ENCODE results near the gene SPATC1L.
"Not testable (repeated sequence)": the region's sequence is repeated elsewhere in the genome, so short reads cannot be mapped to it uniquely, and the experiment has no call there.

The SPATC1L gene

DNA sequence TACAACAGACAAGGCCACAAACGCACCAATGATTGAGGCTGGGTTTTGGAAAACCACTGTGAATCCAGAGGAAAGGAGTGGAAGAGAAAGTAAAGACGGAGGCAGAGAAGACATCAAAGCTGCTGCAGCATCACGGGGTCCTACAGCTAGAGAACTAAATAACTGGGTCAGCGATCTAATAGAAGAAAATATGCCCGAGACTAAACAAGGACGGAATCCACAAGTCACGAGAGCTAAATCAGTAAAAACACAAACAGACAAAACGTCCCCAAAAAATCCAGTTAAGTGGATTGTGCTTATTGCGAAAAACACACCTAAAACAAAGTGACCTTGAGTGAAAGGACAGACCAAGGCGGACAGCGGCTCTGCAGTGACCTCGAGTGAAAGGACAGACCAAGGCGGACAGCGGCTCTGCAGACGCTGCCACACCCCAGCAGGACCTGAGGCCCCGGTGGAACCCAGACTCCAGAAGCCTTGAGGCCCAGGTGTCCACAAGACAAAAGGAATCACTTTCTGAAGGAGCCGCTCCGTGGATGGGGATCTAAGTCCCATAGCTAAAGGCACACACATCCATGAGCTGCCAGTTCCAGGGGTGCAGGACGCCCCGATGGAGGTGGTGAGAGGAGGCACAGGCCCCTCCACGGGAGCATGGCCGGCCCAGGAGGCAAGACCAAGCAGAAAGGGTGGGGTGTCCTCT is 34.9 kb downstream of the SPATC1L start:
- no peak for DNase-seq

DNA sequence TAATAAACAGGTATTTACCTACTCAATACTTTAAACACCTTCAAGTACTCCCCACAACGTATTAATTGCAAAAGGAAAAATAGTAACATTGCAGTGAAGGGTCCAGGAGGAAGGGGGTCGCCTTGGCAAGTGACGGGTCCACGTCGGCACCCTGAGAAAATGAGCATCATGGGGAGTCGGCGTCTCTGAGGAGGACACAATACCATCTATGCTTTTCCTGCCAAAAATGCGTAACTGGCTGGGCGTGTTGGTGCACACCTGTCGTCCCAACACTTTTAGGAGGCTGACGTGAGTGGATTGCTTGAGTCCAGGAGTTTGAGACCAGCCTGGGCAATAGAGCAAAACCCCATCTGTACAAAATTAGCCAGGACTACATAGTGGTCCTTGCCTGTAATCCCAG is 36.2 kb downstream of the SPATC1L start:
- DNase-seq: no peak

DNA sequence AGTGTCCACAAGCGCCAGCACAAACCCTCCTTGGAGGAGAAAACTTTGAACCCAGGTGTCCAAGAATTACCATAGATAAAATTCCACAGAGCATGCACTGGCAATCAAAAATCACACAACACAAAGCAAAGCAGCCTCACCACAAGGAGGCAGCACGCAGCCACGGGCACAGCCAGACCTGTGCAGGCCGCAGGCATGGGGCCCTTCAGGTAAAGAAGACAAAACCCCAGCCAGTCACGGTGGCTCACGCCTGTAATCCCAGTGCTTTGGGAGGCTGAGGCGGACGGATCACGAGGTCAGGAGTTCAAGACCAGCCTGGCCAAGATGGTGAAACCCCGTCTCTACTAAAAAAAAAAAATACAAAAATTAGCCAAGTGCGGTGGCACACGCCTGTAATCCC is 36.8 kb downstream of the SPATC1L start:
- DNase-seq: not testable (repeated sequence)

DNA sequence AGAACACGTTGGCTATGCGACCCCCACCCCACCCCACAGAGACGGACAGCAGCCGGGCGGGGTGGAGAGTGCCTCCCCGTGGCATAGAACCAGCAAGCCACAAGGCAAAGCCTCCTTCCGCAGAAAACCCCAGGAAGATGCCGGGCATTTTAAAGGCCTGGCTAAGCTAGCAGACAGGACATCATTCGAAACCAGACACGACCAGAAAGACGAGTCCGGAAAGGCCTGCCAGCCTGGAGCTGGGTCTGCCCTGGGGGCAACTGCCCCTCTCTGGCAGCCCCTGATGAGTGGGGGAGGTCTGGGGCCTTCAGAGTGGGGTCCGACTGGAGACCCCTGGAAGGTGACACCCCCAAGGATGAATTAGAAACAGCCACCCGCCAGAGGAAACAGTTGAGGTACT is 37.4 kb downstream of the SPATC1L start:
- no peak for DNase-seq

DNA sequence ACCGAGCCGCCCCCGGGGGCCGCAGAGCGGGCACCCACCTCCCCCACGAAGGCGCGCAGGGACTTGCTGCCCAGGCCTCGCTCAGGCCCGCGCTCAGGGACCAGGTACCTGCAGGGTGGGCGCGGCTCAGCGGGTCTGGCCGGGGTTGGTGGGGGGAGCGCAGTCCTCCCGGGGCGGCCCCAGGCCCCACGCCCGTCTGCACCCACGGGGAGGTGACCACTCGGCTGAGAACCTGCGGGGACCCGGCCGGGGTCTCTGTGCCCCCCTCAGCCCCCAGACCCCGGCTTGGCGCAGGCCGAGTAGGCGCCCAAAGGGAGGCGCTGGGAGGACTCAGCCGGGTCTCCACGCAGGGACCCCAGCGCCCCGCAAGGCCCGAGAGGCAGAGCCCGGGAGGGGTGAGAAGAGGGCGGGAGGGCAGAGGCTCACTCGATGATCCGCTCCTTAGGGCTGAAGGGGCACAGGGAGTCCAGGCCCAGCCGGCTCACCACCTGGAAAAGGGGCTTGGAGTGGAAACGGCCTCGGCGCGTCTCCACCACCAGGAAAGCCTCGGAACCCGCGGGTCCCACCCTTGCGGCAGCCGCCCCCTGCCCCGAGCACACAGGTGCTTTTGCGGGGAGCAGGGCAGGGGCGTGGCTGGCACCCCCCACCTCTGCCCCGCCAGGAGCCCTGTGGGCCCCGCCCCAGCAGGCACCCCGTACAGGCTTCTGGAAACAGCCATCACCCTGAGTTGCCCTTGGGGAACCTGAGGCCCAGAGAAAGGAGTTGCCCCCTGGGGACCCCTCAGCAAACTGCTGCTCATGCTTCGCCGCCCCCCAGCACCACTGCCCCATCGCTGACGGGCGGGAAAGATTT is 38.2 kb downstream of the SPATC1L start:
- no peak for DNase-seq

DNA sequence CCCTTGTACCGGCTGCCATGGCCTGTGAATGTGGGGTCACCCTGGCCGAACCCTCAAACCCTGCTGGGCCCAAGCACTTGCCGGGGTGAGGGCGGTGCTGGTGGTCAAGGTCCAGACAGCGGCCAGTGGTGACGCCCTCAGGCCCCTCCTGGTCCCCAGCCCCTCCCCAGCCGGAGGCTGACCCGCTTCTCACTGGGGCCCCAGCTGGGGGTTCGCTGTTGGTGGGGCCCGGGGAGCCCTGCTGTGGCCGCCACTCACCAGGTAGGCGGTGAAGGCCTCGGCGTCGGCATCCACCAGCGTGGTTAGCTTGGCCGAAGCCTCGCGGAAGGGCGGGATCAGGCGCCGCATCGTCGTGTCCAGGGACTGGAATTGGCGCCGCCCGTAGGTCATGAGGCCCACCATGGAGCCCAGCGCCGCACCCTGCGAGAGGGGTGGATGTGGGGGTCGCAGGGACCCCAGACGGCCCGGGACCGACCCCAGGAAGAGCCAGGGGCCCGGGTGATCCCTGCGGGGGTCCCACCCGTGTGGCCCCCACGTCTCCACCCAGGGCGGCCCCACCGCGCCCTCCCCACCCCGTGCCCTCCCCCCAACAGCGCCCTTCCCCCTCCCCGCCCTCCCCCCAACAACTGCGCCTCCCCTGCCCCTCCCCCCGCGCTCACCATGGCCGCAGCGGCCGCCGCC is 39.0 kb downstream of the SPATC1L start:
- no peak for DNase-seq

DNA sequence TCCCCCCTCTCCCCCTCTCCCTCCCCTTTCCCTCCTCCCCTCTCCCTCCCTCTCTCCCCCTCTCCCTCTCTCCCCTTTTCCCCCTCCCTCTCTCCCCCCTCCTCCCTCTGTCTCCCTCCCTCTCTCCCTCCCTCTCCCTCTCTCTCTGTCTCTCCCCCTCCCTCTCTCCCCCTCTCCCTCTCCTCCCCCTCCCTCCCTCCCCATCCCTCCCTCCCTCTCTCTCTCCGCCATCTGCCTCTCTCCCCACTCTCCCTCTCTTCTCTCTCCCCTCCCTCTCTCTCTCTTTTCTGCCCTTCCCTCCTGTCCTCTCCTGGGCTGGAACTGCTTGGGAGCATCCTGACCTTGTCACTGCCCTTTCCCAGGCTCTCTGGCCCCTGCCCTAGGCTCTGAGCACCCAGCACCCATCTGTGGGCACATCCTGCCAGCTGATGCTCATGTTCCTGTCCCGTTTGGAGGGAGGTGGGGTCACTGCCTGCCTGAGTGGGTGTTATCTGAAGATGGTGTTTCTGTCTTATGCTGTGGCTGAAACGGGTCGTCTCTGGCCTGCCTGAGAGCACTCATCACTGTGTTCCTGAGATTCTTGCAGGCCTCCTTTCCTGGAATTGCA is 39.7 kb downstream of the SPATC1L start:
- DNase-seq: no peak

DNA sequence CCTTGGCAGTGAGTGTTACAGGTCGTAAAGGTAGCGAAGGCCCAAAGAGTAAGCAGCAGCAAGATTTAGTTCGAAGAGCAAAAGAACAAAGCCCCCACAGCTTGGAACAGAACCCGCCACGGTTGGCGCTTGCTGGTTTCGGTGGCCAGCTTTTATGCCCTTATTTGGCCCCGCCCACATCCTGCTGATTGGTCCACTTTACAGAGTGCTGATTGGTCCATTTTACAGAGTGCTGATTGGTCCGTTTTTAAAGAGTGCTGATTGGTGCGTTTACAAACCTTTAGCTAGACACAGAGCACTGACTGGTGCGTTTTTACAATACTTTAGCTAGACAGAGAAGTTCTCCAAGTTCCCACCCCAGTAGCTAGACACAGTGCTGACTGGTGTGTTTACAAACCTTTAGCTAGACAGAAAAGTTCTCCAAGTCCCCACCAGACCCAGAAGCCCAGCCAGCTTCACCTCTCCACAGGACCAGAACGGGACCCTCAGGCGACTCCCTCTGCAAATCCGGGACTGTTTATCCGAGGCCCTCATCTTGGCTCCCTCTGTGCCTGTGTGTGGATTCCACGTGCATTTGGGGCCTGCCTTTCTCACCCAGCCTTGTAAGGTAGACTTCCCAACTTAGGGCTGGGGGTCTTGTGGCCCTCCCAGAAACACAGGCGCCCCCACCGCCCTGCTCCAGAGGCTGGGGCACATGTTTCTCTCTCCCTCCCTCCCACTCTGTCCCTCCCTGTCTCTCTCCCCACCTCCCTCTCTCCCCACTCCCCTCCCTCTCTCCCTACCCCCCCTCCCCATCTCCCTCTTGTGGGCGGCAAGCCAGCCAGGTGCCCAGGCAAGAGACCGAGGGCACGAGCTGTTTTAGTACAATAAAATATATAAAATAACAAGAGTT is 41.4 kb downstream of the SPATC1L start:
- DNase-seq: no peak

DNA sequence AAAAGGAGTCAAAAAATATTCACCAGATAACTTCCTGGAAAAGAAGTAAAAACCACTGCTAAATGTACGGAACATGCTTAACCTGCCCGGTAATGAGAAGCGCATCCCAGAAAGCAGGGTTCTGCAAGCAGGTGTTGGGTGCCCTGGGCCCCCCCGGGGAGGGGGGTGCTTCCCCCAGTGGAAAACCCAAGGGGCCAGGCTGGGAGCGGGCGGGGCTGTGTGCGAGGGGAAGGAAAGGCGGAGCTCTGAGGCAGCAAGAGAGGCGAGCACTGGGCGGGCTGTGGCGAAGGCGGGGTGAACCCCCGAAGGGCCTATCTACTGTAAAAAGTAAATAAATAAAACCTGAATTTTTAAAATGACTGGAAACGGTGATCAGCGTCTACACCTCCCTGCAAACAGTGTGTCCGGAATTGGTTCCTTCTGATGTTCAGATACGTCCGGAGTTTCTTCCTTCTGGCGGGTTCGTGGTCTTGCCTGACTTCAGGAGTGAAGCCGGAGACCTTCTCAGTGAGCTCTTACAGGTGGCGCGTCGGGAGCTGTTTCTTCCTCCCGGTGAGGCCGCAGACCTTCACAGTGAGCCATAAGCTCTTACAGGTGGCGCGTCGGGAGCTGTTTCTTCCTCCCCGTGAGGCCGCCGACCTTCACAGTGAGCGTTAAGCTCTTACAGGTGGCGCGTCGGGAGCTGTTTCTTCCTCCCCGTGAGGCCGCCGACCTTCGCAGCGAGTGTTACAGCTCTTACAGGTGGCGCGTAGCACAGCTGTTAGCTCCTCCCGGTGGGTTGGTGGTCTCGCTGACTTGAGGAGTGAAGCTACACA is 42.3 kb downstream of the SPATC1L start:
- no peak for DNase-seq

DNA sequence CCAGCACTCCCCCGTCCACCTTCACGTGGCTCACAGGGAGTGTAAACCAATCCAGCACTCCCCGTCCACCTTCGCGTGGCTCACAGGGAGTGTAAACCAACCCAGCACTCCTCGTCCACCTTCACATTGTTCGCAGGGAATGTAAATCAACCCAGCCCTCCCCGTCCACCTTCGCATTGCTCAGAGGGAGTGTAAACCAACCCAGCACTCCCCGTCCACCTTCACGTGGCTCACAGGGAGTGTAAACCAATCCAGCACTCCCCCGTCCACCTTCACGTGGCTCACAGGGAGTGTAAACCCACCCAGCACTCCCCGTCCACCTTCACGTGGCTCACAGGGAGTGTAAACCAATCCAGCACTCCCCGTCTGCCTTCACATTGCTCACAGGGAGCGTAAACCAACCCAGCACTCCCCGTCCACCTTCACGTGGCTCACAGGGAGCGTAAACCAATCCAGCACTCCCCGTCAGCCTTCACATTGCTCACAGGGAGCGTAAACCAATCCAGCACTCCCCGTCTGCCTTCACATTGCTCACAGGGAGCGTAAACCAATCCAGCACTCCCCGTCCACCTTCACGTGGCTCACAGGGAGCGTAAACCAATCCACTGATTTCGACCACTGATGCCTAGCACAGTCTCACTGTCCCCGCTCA is 43.8 kb downstream of the SPATC1L start:
- DNase-seq: not testable (repeated sequence)

DNA sequence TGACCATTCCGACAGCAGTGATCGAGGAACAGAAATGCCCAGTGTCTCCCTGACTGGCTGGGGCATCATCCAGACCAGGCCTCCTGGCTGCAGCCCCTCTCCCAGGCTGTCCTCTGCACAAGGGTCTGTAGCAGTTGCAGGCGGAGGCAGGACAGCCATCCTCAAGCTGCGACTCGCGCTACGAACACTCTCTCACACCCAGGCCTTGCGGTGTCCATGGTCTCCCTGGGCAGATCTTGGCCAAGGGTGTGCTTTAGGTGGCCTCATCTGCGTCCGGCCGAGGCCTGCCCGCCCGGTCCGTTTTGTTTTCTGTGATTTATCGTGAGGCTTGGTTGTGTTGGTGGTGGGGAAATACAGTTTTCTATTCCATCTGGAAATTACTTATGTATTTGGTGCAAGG is 44.6 kb downstream of the SPATC1L start:
- no peak for DNase-seq

DNA sequence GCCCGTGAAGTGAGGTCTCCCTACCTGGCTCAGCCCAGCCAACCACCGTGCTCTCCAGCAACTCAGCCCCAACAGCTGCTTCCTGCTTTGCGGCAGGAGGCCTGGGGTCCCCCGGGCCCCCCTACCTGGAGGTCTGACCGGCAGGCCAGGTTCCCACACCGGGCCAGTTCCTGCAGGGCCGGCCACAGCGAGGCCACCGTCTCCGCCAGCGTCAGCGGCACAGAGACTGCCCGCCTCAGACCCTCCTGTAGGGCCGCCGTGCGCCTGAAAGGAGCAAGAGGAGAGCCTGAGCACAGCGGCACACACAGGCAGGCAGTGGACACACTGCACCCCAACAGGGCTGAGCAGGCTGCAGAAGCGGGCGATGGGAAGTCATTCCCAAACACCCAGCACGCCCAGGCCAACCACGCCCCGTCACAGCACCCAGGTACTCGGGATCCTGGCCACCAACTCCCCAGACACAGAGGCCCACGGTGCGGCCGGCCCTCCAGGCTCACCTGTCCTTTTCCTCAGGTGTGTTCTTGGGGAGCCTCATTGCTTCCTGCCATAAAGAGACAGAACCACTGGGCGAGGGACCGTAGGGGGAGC is 45.8 kb downstream of the SPATC1L start:
- DNase-seq: no peak

DNA sequence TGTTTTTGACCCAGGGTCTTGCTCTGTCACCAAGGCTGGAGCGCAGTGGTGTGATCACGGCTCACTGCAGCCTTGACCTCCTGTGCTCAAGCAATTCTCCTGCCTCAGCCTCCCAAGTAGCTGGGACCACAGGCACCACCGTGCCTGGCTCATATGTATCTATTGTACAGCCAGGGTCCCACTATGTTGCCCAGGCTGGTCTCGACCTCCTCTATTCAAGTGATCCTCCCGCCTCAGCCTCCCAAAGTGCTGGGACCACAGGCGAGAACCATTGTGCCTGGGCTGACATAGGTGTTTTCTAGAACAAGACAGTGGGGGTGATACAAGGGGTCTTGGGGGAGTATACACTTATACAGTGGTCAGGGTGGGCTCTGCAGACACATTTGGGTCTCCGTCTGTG is 46.4 kb downstream of the SPATC1L start:
- no peak for DNase-seq

DNA sequence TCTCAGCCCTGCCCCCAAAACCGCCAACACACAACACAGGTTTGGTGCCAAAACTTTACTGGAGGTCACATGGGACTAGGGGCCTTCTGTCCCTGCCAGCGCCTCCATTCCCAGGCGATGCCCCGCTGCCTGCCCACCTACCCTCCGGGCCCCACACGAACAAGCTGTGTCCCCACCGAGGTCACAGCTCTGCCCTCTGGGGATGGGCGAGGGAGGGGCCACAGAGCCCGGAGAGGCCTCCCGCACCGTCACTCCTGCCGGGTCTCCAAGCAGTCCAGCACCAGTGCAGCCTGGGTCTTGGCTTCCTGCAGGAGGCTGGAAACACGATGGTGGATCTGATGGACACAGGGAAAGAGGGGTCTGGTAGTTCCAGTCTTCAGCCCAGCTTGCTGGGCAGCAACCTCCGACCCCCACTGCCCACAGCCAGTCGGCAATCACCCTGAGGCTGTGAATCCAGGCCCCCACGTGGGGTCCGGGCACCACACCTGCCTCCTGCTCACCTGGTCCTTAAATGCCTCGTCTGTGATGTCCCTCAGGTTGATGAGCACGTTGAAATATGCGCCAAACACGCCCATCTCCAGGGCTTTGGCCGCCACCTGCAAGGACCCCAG is 47.4 kb downstream of the SPATC1L start:
- no peak for DNase-seq

DNA sequence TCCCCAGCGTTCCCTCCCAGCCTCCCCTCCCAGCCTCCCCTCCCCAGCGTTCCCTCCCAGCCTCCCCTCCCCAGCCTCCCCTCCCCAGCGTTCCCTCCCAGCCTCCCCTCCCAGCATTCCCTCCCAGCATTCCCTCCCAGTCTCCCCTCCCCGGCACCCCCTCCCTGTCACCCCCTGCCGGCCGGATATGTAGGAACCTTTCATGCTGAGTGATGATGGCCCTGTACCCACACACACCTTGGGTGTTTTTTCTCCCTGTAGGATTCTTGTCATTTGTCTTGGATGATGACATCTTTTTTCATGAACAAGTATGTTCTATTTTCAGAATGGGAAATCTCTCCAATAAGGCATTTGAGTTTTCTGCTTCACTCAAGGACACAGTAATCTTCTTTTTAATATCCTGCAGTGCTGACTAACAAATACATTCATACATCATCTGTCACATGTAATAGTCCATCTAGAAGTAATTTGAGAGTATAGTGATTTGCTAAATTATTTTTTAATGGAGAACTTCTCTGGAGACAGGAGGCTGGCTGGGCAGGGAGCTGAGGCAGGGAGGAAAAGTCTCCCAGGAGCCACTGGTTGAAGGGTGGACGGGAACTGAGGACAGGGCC is 48.4 kb downstream of the SPATC1L start:
- no peak for DNase-seq

DNA sequence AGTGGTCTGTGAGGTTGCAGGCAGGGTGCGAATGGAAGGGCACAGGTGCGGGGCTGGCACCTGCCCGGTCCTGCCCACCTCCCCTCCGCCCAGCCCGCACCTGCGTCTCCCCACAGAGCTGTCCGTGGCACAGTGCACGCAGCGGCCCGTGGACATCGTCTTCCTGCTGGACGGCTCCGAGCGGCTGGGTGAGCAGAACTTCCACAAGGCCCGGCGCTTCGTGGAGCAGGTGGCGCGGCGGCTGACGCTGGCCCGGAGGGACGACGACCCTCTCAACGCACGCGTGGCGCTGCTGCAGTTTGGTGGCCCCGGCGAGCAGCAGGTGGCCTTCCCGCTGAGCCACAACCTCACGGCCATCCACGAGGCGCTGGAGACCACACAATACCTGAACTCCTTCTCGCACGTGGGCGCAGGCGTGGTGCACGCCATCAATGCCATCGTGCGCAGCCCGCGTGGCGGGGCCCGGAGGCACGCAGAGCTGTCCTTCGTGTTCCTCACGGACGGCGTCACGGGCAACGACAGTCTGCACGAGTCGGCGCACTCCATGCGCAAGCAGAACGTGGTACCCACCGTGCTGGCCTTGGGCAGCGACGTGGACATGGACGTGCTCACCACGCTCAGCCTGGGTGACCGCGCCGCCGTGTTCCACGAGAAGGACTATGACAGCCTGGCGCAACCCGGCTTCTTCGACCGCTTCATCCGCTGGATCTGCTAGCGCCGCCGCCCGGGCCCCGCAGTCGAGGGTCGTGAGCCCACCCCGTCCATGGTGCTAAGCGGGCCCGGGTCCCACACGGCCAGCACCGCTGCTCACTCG is 52.2 kb downstream of the SPATC1L start:
- no peak for DNase-seq

DNA sequence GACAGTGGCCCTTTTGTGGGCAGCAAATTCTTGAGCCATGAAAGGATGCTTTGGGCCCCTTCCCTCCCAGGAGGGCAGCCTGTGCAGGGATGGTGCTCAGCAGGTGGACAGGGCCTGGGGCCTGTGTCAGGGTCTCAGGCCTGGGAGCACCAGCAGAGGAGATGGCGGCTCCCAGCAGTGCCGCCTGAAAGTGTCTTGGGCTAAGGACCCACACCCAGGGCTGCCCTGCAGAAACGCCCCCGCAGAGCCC is 52.7 kb downstream of the SPATC1L start:
- DNase-seq: no peak

DNA sequence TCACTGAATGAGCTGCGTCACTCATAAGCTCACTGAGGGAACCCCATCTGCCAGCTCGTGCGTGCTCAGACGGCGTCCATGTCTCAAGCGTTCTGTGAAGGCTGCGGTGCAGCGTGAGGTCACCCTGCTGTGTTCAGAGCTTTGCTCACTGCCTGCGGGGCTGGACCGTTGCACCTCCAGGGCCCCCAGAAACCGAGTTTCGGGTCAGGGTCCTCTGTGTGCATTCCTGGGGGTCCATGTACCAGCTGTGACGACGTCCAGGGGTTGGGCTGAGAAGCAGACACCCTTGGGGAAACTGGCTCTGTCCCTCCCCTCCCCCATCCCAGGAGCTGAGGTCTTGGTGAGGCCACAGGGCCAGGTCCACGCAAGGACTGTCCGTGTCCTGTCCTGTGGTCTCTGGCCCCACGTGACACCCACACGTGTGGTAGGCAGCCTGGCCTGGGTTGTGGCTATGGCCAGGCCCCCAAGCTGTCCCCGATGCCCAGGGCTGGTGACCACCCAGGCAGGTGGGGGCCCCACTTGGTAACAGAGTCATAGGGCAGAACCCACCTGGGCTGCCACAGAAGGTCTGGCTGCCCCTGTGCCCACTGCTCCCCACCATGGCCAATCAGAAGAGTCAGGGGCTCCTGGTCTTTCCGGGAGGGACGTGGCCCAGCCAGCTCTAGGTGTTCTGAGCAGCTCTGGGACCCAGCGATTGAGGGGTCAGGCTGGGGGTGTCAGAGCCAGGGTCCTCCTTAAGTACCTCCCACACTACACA is 53.2 kb downstream of the SPATC1L start:
- no peak for DNase-seq
